Stomach (tissue), 4 donors: ENCODE data around the gene MYOCOS.

Experiments used
- POLR2A ChIP-seq, 4 donors: fragments of 450-650 bp; IDR thresholded peaks; one replicate each; pipeline ENCODE4 v1.6.1; 2016; ENCODE audit warnings: antibody characterized with exemption in 4 of 4, control low read depth in 2 of 4, mild to moderate bottlenecking in 1 of 4, moderate library complexity in 1 of 4
- POLR2AphosphoS5 ChIP-seq, 3 donors: sonication (generic); formaldehyde crosslinking; IDR thresholded peaks; one replicate each; pipeline ENCODE4 v1.6.1; 2016; ENCODE audit warnings: antibody characterized with exemption in 3 of 3
- TF ChIP-seq, protein P1 (sequence below), 7 experiments: fragments of 450-650 bp in 4 of 7; fragments of 200-600 bp in 3 of 7; sonication (generic) in 3 of 7; IDR thresholded peaks; one replicate each; pipeline ENCODE4 v1.5.1; 2016 to 2019; ENCODE audit warnings: antibody characterized with exemption in 7 of 7, control low read depth in 2 of 7, mild to moderate bottlenecking in 1 of 7

DNA sequence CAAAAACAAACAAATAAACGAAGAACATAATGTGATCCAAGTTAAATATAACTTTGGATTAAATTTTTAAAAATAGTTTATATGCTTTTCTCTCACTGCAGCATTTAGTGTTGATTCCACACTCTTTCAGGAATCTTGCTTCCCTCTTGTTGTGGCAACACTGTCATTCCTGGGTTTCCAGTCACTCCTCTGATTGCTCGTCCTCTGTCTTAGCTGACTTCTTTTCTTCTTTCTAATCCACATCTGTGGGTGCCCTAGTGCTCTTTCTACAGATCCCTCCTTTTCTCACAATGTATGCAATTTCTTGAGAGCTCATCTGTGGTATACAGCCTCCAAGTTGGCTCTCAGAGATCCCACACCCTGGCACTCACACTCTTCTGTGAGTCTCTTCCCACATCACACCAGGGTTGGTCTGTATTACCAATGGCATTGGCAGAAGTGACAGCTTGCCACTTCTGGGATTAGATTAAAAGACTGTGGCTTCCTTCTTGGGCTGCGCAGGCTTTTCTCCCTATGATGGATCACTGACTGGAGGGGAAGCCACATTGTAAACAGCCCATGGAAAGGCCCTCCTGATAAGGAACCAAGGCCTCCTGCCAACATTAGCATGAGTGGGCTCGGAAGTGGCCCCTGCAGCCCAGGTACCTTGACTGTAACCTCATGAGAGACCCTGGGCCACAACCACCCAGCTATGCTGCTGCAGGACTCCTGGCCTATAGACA, 42.0 kb downstream of the MYOCOS start:
- TF ChIP-seq, protein P1, sequence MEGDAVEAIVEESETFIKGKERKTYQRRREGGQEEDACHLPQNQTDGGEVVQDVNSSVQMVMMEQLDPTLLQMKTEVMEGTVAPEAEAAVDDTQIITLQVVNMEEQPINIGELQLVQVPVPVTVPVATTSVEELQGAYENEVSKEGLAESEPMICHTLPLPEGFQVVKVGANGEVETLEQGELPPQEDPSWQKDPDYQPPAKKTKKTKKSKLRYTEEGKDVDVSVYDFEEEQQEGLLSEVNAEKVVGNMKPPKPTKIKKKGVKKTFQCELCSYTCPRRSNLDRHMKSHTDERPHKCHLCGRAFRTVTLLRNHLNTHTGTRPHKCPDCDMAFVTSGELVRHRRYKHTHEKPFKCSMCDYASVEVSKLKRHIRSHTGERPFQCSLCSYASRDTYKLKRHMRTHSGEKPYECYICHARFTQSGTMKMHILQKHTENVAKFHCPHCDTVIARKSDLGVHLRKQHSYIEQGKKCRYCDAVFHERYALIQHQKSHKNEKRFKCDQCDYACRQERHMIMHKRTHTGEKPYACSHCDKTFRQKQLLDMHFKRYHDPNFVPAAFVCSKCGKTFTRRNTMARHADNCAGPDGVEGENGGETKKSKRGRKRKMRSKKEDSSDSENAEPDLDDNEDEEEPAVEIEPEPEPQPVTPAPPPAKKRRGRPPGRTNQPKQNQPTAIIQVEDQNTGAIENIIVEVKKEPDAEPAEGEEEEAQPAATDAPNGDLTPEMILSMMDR (IDR thresholded peaks at IDR 0.05), result no peak
- no peak for TF ChIP-seq POLR2A (IDR thresholded peaks at IDR 0.05)
- TF ChIP-seq POLR2AphosphoS5 (IDR thresholded peaks at IDR 0.05), result no peak
